Ovary (tissue), 3 donors: ENCODE measurements around the gene MAP2K7.

Source experiments
- POLR2A ChIP-seq: fragments of 450-650 bp; IDR thresholded peaks from one replicate; pipeline ENCODE4 v1.6.1; 2017; ENCODE audit warnings: antibody characterized with exemption, mild to moderate bottlenecking, moderate library complexity
- TF ChIP-seq, protein P1 (sequence below), 3 donors: fragments of 450-650 bp in 2 of 3; fragments of 200-600 bp in 1 of 3; IDR thresholded peaks; one replicate each; pipeline versions ENCODE4 v1.5.1 to v1.8.0; 2016 to 2022; ENCODE audit warnings: antibody characterized with exemption in 3 of 3, mild to moderate bottlenecking in 1 of 3
- donor health status: DM: no; HTN: no; CAD: no.

DNA sequence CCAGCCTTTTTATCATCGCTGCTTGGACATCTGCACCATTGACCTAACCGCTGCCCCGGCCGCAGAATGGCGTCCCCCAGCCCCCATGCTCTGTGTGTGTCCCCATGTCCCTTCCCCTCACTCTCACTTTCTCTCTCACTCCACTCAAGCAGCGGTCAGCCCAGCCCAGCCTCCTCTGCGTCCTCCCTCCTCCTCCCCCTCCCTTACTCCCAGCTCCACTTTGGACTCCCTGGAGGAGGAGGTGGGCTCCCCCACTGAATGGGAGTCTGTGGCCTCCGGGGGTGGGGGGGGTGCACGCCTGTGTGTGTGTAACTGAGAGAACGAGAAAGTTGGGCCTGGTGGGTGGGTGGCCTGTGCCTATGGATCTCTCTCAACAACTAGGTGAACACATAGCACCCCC lies 2.2 kb downstream of the MAP2K7 start:
- TF ChIP-seq, protein P1, sequence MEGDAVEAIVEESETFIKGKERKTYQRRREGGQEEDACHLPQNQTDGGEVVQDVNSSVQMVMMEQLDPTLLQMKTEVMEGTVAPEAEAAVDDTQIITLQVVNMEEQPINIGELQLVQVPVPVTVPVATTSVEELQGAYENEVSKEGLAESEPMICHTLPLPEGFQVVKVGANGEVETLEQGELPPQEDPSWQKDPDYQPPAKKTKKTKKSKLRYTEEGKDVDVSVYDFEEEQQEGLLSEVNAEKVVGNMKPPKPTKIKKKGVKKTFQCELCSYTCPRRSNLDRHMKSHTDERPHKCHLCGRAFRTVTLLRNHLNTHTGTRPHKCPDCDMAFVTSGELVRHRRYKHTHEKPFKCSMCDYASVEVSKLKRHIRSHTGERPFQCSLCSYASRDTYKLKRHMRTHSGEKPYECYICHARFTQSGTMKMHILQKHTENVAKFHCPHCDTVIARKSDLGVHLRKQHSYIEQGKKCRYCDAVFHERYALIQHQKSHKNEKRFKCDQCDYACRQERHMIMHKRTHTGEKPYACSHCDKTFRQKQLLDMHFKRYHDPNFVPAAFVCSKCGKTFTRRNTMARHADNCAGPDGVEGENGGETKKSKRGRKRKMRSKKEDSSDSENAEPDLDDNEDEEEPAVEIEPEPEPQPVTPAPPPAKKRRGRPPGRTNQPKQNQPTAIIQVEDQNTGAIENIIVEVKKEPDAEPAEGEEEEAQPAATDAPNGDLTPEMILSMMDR (IDR thresholded peaks at IDR 0.05), result no peak
- TF ChIP-seq POLR2A, result no peak
